RWPE2 (cell line): ENCODE results near the gene INSYN2A.

Experiments used
- ATAC-seq: fragments of 200-7000 bp; cut with Tn5 transposase; 3 replicates; pipeline ENCODE4 v1.9.1; 2021; ENCODE audit warnings: low read depth
- DNase-seq: peaks from one replicate; pipeline ENCODE4 v3.0.0-alpha.2; 2020; ENCODE audit warnings: low spot score
- H3K27ac ChIP-seq: fragments of 450-650 bp; 2 replicates; pipeline ENCODE4 v1.5.1; 2017; ENCODE audit warnings: mild to moderate bottlenecking; ENCODE audit not compliant: poor library complexity, severe bottlenecking
- H3K27me3 ChIP-seq: fragments of 250-450 bp; sonication (Bioruptor Pico); 2 replicates; pipeline ENCODE4 v1.5.1; 2021; ENCODE audit warnings: mild to moderate bottlenecking, moderate library complexity; ENCODE audit not compliant: insufficient read depth, poor library complexity, severe bottlenecking
- H3K36me3 ChIP-seq: fragments of 250-450 bp; sonication (Bioruptor Pico); 2 replicates; pipeline ENCODE4 v1.5.1; 2020; ENCODE audit warnings: low read depth, mild to moderate bottlenecking, moderate library complexity
- H3K4me1 ChIP-seq: fragments of 250-450 bp; sonication (Bioruptor Pico); 2 replicates; pipeline ENCODE4 v1.5.1; 2021; ENCODE audit warnings: mild to moderate bottlenecking, moderate library complexity; ENCODE audit not compliant: insufficient read depth, poor library complexity, severe bottlenecking
- H3K4me3 ChIP-seq: fragments of 250-450 bp; sonication (Bioruptor Pico); 2 replicates; pipeline ENCODE4 v1.5.1; 2021; ENCODE audit warnings: mild to moderate bottlenecking, moderate library complexity; ENCODE audit not compliant: severe bottlenecking
- H3K9me3 ChIP-seq: fragments of 250-450 bp; sonication (Bioruptor Pico); 2 replicates; pipeline ENCODE4 v1.5.1; 2021; ENCODE audit warnings: mild to moderate bottlenecking, moderate library complexity; ENCODE audit not compliant: severe bottlenecking
- CTCF ChIP-seq: fragments of 450-650 bp; IDR thresholded peaks from one replicate; pipeline ENCODE4 v1.5.1; 2017; ENCODE audit warnings: mild to moderate bottlenecking, moderate library complexity; ENCODE audit not compliant: poor library complexity, severe bottlenecking

The INSYN2A gene

DNA sequence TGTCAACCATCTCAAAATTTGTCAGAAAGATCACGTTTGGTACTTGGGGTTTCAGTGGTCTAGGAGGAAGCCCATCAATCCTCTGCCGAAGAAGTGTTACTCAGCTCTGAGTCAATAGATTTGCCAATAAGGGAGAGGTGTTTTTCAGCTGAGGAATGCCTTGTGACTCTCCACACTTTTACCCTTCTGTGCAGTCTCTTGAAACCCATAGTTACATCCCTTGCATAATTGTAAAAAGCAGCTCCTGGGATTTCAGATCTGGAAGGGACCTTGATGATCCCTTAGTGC is 47.5 kb downstream of the INSYN2A start:
- peak; percentile 81 for ATAC-seq
- no peaks in the 10 kb centered on the region for H3K9me3 ChIP-seq
- no peaks in the 10 kb centered on the region for H3K27me3 ChIP-seq
- H3K4me3 ChIP-seq: no peak overlapping the region
- H3K4me1 ChIP-seq: peaks cover 51% of the 10 kb centered on the region
- H3K27ac ChIP-seq: peak overlapping the region; percentile 88
- DNase-seq: no peak
- no peak for TF ChIP-seq CTCF
- 0 out of 2 replicates have a peak, but pooled peaks cover 6% of the 10 kb centered on the region for H3K36me3 ChIP-seq

GRCh38 chr10:127148066-127148932 is 48.1 kb downstream of the INSYN2A start:
- no peaks in the 10 kb centered on the region for H3K9me3 ChIP-seq
- ATAC-seq: peak; percentile 50
- H3K36me3 ChIP-seq: 0 out of 2 replicates have a peak, but pooled peaks cover 6% of the 10 kb centered on the region
- DNase-seq: no peak
- H3K27ac ChIP-seq: peak overlapping the region; percentile 88
- no peaks in the 10 kb centered on the region for H3K27me3 ChIP-seq
- no peak for TF ChIP-seq CTCF
- no peak overlapping the region for H3K4me3 ChIP-seq
- H3K4me1 ChIP-seq: peaks cover 51% of the 10 kb centered on the region

DNA sequence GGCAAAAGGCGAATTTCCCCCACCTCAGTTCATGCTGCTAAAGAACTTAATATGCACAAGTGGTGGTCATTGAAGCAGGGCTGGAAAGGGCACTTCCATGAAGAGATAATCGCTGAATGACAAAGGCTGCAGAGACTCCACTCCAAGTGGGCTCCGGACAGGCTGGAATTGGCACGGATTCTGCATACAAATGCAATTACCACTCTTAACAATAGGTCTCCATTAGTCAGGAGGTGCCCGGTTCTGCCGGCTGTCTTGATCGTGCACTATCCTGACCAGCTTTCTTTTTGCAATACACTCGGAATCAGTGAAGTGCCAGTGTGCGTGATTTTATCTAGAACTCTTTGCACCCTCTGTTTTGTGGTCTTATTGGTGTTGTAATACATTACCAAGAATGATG is 49.7 kb downstream of the INSYN2A start:
- H3K27ac ChIP-seq: no peak overlapping the region
- no peaks in the 10 kb centered on the region for H3K27me3 ChIP-seq
- H3K36me3 ChIP-seq: 0 out of 2 replicates have a peak, but pooled peaks cover 6% of the 10 kb centered on the region
- no peak for DNase-seq
- no peak for TF ChIP-seq CTCF
- ATAC-seq: no peak
- no peak overlapping the region for H3K4me3 ChIP-seq
- H3K4me1 ChIP-seq: peaks cover 40% of the 10 kb centered on the region
- H3K9me3 ChIP-seq: no peaks in the 10 kb centered on the region
